ENCODE measurements around the gene FAM13A.

GRCh38 chr4:88681209-88681608 is 375.8 kb downstream of the FAM13A start:
- TF ChIP-seq CTCF (IDR thresholded peaks at IDR 0.05; ENCODE audit: low read depth, low read length, poor library complexity, severe bottlenecking) (no peak), EZH2phosphoT487 (IDR thresholded peaks at IDR 0.05; ENCODE audit: borderline replicate concordance, low read length) (no peak)

Measured in DOHH2 (cell line).